HG03280 (cell line): Measurements from ENCODE around the gene ZNF503.

Experiments
- ATAC-seq: cut with Tn5 transposase; IDR thresholded peaks from one replicate; pipeline ENCODE4 v1.9.1; 2021; ENCODE audit warnings: mild to moderate bottlenecking, moderate library complexity; ENCODE audit not compliant: unreplicated experiment

The ZNF503 gene

DNA sequence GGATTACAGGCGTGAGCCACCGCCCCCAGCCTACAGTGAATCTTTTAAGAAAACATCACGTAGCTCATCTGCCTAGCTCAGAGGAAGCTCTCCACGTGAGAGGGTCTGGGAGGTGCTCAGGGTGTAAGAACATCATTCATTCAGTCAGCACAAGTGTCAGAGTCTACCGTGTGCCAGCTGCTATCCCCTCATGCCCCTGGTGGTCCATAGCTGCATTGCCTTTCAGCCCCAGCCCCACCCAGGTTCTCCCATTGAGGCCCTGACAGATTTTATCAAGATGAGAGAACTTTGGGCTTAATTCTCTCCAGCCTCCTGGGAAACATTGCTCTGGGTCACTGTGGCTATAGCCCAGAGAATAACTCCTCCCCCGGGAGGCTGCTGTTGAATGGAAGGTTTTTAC lies 45.1 kb downstream of the ZNF503 start:
- ATAC-seq = no peak

DNA sequence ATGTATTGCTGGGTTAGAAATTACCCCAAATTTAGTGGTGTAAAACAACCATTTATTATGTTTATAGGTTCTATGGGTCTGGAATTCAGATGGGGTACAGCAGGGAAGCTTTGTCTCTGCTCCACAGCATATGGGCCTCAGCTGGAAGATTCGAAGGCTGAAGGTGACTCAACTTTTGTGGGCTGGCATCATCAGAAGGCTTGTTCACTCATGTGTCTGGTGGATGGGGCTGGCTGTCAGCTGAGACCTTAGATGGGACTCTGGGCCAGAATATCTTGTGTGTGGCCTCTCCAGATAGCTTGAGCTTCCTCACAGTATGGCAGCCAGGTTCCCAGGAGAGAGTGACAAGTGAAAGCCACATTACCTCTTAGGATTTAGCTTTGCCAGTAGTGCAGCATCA lies 45.9 kb downstream of the ZNF503 start:
- no peak for ATAC-seq

DNA sequence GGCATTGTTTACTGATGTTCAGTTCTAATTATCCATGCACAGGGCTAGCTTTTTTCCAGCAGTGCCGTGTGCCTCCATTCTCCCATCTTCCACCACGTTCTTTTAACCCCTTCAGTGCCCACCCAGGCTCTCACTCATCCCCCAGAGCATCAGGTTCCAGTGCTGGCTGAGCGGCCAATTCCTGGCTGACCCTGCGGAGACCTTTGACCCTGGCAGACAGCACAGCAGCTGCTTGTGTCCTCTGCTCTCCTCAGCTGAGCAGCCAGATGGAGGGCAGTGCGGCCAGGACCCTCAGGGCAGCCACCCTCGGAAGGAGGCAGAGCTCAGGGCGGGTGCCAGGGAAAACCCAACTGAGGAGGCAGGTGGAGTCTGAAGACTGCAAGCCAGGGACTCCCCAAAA lies 48.4 kb downstream of the ZNF503 start:
- no peak for ATAC-seq

DNA sequence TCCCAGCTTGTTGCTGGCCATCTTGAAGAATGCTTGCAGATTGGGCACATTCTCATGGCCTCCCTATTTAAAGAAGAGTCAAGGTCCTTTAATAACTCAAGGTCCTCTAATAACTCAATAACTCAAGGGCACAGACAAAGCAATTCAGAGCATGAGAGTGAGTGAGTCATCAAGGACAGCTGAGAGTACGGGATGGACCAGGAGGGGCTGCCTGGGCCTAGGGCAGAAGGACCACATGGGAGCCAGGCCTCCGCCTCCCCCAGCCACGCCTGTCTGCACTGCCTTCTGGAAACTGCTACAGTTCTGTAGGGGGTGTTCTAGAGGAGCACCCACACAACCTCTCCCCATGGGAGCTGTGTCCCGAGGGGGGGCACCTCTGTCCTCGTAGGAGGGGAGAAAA lies 48.9 kb downstream of the ZNF503 start:
- ATAC-seq = no peak

DNA sequence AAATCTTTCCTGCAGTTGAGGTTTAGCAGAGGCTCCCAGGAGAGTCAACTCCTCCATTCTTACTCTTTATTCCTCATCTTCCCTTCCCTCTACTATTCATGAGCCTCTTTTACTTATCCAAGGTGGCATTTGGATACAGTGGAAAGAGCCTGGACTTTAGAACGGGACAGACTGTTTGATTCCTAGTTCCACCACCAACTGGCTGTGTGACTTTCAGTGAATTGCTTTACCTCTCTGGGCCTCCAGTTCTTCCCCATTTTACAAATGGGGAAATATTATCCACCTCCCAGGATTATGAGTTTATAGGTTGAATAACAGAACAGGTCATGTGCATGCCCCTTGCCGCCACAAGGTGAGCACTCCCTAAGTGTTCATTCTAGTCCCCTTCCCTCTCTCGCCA lies 49.9 kb downstream of the ZNF503 start:
- no peak for ATAC-seq

DNA sequence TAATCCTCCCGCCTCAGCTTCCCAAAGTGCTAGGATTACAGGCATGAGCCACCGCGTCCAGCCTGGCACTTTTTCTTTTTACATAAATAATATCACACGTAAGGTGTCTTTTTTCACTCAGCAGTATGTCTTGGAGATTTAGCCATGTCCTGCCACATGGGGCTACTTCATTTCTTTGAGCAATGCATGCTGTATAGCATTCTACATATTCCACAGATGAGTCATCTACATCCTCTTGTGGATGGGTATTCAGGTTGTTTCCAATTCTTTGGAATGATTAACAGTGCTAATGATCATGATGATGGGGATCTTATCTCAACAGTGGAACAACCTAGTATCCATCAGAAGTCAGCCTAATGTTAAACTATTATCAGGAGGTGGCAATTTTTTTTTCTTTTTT lies 50.8 kb downstream of the ZNF503 start:
- ATAC-seq = no peak
